RWPE2 (cell line): ENCODE measurements around the gene CACNA2D2.
A peak's percentile ranks its signal among the peaks of the same experiment; 100 is the strongest.

Source experiments
- ATAC-seq: fragments of 200-7000 bp; cut with Tn5 transposase; 3 replicates; pipeline ENCODE4 v1.9.1; 2021; ENCODE audit warnings: low read depth
- DNase-seq: peaks from one replicate; pipeline ENCODE4 v3.0.0-alpha.2; 2020; ENCODE audit warnings: low spot score
- H3K27ac ChIP-seq: fragments of 450-650 bp; 2 replicates; pipeline ENCODE4 v1.5.1; 2017; ENCODE audit warnings: mild to moderate bottlenecking; ENCODE audit not compliant: poor library complexity, severe bottlenecking
- H3K27me3 ChIP-seq: fragments of 250-450 bp; sonication (Bioruptor Pico); 2 replicates; pipeline ENCODE4 v1.5.1; 2021; ENCODE audit warnings: mild to moderate bottlenecking, moderate library complexity; ENCODE audit not compliant: insufficient read depth, poor library complexity, severe bottlenecking
- H3K36me3 ChIP-seq: fragments of 250-450 bp; sonication (Bioruptor Pico); 2 replicates; pipeline ENCODE4 v1.5.1; 2020; ENCODE audit warnings: low read depth, mild to moderate bottlenecking, moderate library complexity
- H3K4me1 ChIP-seq: fragments of 250-450 bp; sonication (Bioruptor Pico); 2 replicates; pipeline ENCODE4 v1.5.1; 2021; ENCODE audit warnings: mild to moderate bottlenecking, moderate library complexity; ENCODE audit not compliant: insufficient read depth, poor library complexity, severe bottlenecking
- H3K4me3 ChIP-seq: fragments of 250-450 bp; sonication (Bioruptor Pico); 2 replicates; pipeline ENCODE4 v1.5.1; 2021; ENCODE audit warnings: mild to moderate bottlenecking, moderate library complexity; ENCODE audit not compliant: severe bottlenecking
- H3K9me3 ChIP-seq: fragments of 250-450 bp; sonication (Bioruptor Pico); 2 replicates; pipeline ENCODE4 v1.5.1; 2021; ENCODE audit warnings: mild to moderate bottlenecking, moderate library complexity; ENCODE audit not compliant: severe bottlenecking
- TF ChIP-seq, protein P1 (sequence below): fragments of 450-650 bp; IDR thresholded peaks from one replicate; pipeline ENCODE4 v1.5.1; 2017; ENCODE audit warnings: mild to moderate bottlenecking, moderate library complexity; ENCODE audit not compliant: poor library complexity, severe bottlenecking

CACNA2D2 gene

DNA sequence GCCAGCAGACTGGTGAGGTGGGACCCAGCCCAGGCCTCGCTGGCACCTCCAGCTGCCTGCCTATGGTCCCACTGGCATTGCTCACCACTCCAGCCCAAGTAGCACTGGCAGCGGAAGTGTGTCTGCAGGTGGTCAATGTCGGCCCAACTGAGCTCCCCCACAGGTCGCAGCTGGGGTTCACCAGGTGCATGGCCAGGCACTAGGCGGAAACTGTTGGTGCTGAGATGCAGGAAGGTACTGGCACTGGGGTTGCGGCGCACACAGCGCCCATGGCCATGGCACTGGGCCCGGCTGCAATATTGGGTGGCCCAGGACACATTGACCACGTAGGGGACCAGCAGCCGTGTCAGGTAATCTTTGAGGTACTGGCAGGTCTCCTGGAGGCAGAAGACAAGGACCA is 185.3 kb downstream of the CACNA2D2 start:
- Histone ChIP-seq H3K27me3 (no peaks in the 10 kb centered on the region), H3K4me1 (peaks cover 19% of the 10 kb centered on the region), H3K9me3 (no peaks in the 10 kb centered on the region), H3K4me3 (no peak overlapping the region), H3K36me3 (peaks cover 36% of the 10 kb centered on the region), H3K27ac (peak overlapping the region; percentile 87)
- DNase-seq: no peak
- ATAC-seq: no peak
- TF ChIP-seq, protein P1, sequence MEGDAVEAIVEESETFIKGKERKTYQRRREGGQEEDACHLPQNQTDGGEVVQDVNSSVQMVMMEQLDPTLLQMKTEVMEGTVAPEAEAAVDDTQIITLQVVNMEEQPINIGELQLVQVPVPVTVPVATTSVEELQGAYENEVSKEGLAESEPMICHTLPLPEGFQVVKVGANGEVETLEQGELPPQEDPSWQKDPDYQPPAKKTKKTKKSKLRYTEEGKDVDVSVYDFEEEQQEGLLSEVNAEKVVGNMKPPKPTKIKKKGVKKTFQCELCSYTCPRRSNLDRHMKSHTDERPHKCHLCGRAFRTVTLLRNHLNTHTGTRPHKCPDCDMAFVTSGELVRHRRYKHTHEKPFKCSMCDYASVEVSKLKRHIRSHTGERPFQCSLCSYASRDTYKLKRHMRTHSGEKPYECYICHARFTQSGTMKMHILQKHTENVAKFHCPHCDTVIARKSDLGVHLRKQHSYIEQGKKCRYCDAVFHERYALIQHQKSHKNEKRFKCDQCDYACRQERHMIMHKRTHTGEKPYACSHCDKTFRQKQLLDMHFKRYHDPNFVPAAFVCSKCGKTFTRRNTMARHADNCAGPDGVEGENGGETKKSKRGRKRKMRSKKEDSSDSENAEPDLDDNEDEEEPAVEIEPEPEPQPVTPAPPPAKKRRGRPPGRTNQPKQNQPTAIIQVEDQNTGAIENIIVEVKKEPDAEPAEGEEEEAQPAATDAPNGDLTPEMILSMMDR: no peak

DNA sequence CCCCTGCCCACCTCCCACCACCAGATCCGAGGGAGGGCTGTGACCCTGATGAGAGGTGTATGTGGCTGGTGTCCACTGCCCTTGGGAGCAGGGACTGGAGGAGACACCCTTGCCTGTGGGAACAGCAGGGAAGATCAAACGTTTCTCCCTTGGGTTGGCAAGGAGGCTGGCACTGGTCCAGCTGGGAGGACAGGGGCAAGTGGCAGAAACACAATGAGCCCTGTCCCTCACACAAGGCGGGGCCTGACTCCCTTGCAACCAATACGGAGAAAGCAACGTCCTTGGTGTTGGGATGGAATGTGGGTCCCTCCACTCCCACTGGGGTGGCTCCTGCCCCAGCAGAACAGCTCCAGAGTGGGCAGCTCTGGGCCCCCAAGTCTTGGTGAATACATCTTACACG is 186.1 kb downstream of the CACNA2D2 start:
- Histone ChIP-seq H3K27ac (peak overlapping the region; percentile 87), H3K4me1 (peaks cover 19% of the 10 kb centered on the region)
- peak; percentile 73 for DNase-seq

DNA sequence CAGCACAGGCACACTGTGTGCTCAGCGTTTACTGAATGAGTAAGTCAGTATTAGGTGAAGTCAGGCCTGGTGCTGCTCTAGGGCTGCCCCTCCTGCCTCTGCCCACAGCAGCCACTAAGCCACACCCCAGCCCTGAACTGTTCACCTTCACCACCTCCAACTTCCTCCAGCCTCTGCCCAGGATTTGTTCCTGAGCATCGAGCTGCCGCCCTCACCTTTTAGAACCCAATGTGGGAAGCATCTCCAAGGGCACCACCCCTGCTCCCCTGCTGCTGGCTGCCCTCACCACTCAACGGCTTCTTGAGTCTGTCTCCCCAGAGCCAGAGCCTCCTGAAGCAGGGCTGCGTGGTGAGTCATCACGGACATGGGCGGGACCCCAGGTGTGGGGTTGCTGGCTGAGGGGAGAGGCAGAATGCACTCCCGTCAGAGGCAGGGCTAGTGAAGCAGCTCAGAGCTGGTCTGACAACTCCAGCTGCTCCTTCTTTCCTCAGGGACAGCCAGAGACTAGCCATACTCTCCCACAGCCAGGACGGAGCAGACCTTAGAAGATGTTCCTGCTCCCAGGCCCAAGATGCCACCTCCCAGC is 186.7 kb downstream of the CACNA2D2 start:
- Histone ChIP-seq H3K9me3 (no peaks in the 10 kb centered on the region), H3K4me3 (no peak overlapping the region), H3K36me3 (peaks cover 36% of the 10 kb centered on the region), H3K4me1 (peaks cover 19% of the 10 kb centered on the region), H3K27me3 (no peaks in the 10 kb centered on the region), H3K27ac (peak overlapping the region; percentile 87)
- ATAC-seq: peak; percentile 88
- peak; percentile 99 for DNase-seq
- TF ChIP-seq, protein P1: no peak

More for the DNA sequence above, 186.1 kb downstream of the CACNA2D2 start:
- no peak for ATAC-seq
- H3K36me3 ChIP-seq: peaks cover 36% of the 10 kb centered on the region
- TF ChIP-seq, protein P1: no peak
- H3K9me3 ChIP-seq: no peaks in the 10 kb centered on the region
- H3K4me3 ChIP-seq: no peak overlapping the region
- H3K27me3 ChIP-seq: no peaks in the 10 kb centered on the region

DNA sequence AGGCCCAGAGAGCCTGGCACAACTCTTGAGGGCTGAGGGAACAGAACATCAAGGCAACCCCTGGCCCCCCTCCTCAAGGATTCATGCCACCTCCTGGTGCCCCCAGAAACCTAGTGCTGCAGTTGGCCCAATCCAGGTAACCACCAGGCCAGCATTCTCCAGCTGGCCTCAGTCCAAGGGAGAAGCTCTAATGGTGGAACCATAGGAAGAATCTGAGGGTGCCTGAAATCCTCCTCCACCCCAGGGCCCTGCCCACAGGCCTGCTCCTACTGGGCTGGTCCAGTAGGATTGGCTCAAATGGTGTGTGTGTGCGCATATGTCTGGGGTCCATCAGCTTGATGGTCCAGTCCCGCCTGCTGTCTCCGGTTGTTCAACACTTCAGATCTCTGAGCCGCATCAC is 188.6 kb downstream of the CACNA2D2 start:
- no peaks in the 10 kb centered on the region for H3K9me3 ChIP-seq
- H3K36me3 ChIP-seq: peaks cover 35% of the 10 kb centered on the region
- peak; percentile 37 for DNase-seq
- ATAC-seq: no peak
- TF ChIP-seq, protein P1: no peak
- no peak overlapping the region for H3K4me3 ChIP-seq
- H3K27ac ChIP-seq: peak overlapping the region; percentile 87
- H3K4me1 ChIP-seq: peaks cover 24% of the 10 kb centered on the region
- no peaks in the 10 kb centered on the region for H3K27me3 ChIP-seq

DNA sequence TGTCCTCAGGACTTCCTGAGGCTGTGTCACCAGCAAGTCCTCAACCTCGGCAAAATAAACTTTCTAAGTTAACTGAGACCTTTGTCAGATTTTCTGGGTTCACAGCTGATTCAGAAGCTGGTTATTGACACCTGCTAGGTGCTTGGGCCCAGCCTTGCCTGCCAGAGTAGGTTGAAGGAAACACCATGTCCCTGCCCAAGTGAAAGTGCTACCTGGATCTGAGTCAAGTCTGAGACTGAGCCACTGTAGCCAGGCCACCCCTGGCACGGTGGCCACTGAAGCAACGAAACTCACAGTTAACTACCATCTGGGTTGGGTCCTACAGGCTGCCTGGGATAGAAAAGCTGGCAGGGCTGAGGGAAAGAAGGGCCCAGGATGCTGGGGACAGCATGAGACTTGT is 189.1 kb downstream of the CACNA2D2 start:
- Histone ChIP-seq H3K4me1 (peaks cover 29% of the 10 kb centered on the region), H3K27ac (peak overlapping the region; percentile 5), H3K36me3 (peaks cover 30% of the 10 kb centered on the region), H3K9me3 (no peaks in the 10 kb centered on the region), H3K27me3 (no peaks in the 10 kb centered on the region), H3K4me3 (no peak overlapping the region)
- ATAC-seq (no peak), DNase-seq (no peak)
- TF ChIP-seq, protein P1: no peak
